H9 (cell line): ENCODE results near the gene PGS1. TPM values are rescaled to one million over a fixed set of nuclear protein-coding genes. Genes with fewer than 3 reads are reported as not detected.

ENCODE experiments used
- DNase-seq: peaks from one replicate; pipeline ENCODE4 v3.0.0-alpha.2; 2017
- H2AFZ ChIP-seq: one replicate; pipeline ENCODE4 v1.6.1; 2013; ENCODE audit warnings: mild to moderate bottlenecking, low read length, control low read depth, moderate library complexity
- H2AK5ac ChIP-seq: 2 replicates; pipeline ENCODE4 v1.6.1; 2013; ENCODE audit warnings: low read length, control low read depth, mixed read lengths; ENCODE audit not compliant: insufficient read length
- H2BK120ac ChIP-seq: one replicate; pipeline ENCODE4 v1.6.1; 2013; ENCODE audit warnings: low read depth, mild to moderate bottlenecking, low read length, control low read depth, inconsistent platforms; ENCODE audit not compliant: poor library complexity, severe bottlenecking
- H2BK12ac ChIP-seq: 2 replicates; pipeline ENCODE4 v1.6.1; 2013; ENCODE audit warnings: low read length, control low read depth, mixed read lengths, low read depth; ENCODE audit not compliant: insufficient read length
- H2BK15ac ChIP-seq: 2 replicates; pipeline ENCODE4 v1.6.1; 2013; ENCODE audit warnings: low read depth, low read length, control low read depth
- H2BK20ac ChIP-seq: one replicate; pipeline ENCODE4 v1.6.1; 2013; ENCODE audit warnings: low read depth, mild to moderate bottlenecking, low read length, control low read depth, inconsistent platforms; ENCODE audit not compliant: poor library complexity, severe bottlenecking
- H2BK5ac ChIP-seq: 2 replicates; pipeline ENCODE4 v1.6.1; 2013; ENCODE audit warnings: low read length, control low read depth, mixed read lengths; ENCODE audit not compliant: insufficient read length
- H3K14ac ChIP-seq: 2 replicates; pipeline ENCODE4 v1.6.1; 2013; ENCODE audit warnings: low read length, control low read depth; ENCODE audit not compliant: insufficient read depth
- H3K18ac ChIP-seq: 2 replicates; pipeline ENCODE4 v1.6.1; 2013; ENCODE audit warnings: low read depth, mild to moderate bottlenecking, mixed read lengths, low read length, control low read depth; ENCODE audit not compliant: insufficient read length
- H3K23ac ChIP-seq: 2 replicates; pipeline ENCODE4 v1.6.1; 2013; ENCODE audit warnings: low read length, control low read depth, mixed read lengths, low read depth; ENCODE audit not compliant: insufficient read length
- H3K23me2 ChIP-seq: 2 replicates; pipeline ENCODE4 v1.6.1; 2013; ENCODE audit warnings: low read depth, mild to moderate bottlenecking, mixed read lengths, low read length, control low read depth; ENCODE audit not compliant: insufficient read length, poor library complexity, severe bottlenecking
- H3K27ac ChIP-seq: 2 replicates; pipeline ENCODE4 v1.5.1; 2013; ENCODE audit warnings: low read length, control low read depth, mixed read lengths, low read depth; ENCODE audit not compliant: insufficient read length
- H3K27me3 ChIP-seq: 2 replicates; pipeline ENCODE4 v1.6.1; 2013; ENCODE audit warnings: low read length, control low read depth, inconsistent platforms; ENCODE audit not compliant: insufficient read depth
- H3K4ac ChIP-seq: 2 replicates; pipeline ENCODE4 v1.6.1; 2013; ENCODE audit warnings: low read depth, mild to moderate bottlenecking, control low read depth, inconsistent platforms, low read length, moderate library complexity
- H3K4me1 ChIP-seq: 2 replicates; pipeline ENCODE4 v1.6.1; 2013; ENCODE audit warnings: low read length, control low read depth, inconsistent platforms; ENCODE audit not compliant: insufficient read depth
- H3K4me2 ChIP-seq: 2 replicates; pipeline ENCODE4 v1.6.1; 2013; ENCODE audit warnings: low read length, control low read depth, mixed read lengths; ENCODE audit not compliant: insufficient read length, insufficient read depth
- H3K56ac ChIP-seq: 2 replicates; pipeline ENCODE4 v1.6.1; 2013; ENCODE audit warnings: low read depth, mild to moderate bottlenecking, mixed read lengths, low read length, control low read depth; ENCODE audit not compliant: insufficient read length
- H3K79me1 ChIP-seq: 2 replicates; pipeline ENCODE4 v1.6.1; 2013; ENCODE audit warnings: low read depth, mild to moderate bottlenecking, moderate library complexity, low read length, control low read depth, inconsistent platforms; ENCODE audit not compliant: insufficient read depth, poor library complexity, severe bottlenecking
- H3K79me2 ChIP-seq: 2 replicates; pipeline ENCODE4 v1.6.1; 2013; ENCODE audit warnings: low read length, control low read depth, inconsistent platforms; ENCODE audit not compliant: insufficient read depth
- H3K9ac ChIP-seq: 2 replicates; pipeline ENCODE4 v1.6.1; 2013; ENCODE audit warnings: low read length, control low read depth, mixed read lengths; ENCODE audit not compliant: insufficient read length; ENCODE audit errors: extremely low read depth
- H3K9me3 ChIP-seq: one replicate; pipeline ENCODE4 v1.6.1; 2013; ENCODE audit warnings: low read depth, low read length, inconsistent platforms; ENCODE audit not compliant: control insufficient read depth
- H3T11ph ChIP-seq: one replicate; pipeline ENCODE4 v1.6.1; 2013; ENCODE audit warnings: mild to moderate bottlenecking, low read length, control low read depth, inconsistent platforms
- H4K20me1 ChIP-seq: one replicate; pipeline ENCODE4 v1.6.1; 2013; ENCODE audit not compliant: control insufficient read depth, insufficient read length, insufficient read depth
- H4K5ac ChIP-seq: 2 replicates; pipeline ENCODE4 v1.6.1; 2013; ENCODE audit warnings: low read depth, mild to moderate bottlenecking, mixed read lengths, low read length, control low read depth; ENCODE audit not compliant: insufficient read length
- H4K8ac ChIP-seq: replicated peaks from 2 replicates; pipeline ENCODE4 v1.6.1; 2013; ENCODE audit warnings: low read length, control low read depth, mixed read lengths, low read depth; ENCODE audit not compliant: insufficient read length
- H4K91ac ChIP-seq: 2 replicates; pipeline ENCODE4 v1.6.1; 2013; ENCODE audit warnings: low read depth, mild to moderate bottlenecking, moderate library complexity, mixed read lengths, low read length, control low read depth; ENCODE audit not compliant: insufficient read length
- H3K27ac Mint-ChIP-seq, 3 experiments: 2 replicates in 2 of 3; 3 replicates in 1 of 3; pipeline ENCODE4 v1.8.0; 2020 to 2021; ENCODE audit warnings: mixed read lengths in 3 of 3, mild to moderate bottlenecking in 1 of 3, moderate library complexity in 1 of 3
- H3K27me3 Mint-ChIP-seq: 2 replicates; pipeline ENCODE4 v1.8.0; 2021; ENCODE audit warnings: low read depth, mild to moderate bottlenecking, moderate library complexity, mixed read lengths
- H3K36me3 Mint-ChIP-seq, 3 experiments: 2 replicates in 2 of 3; 3 replicates in 1 of 3; pipeline ENCODE4 v1.8.0; 2020 to 2021; ENCODE audit warnings: low read depth in 3 of 3, mixed read lengths in 3 of 3; ENCODE audit not compliant: insufficient read depth in 1 of 3
- H3K4me1 Mint-ChIP-seq, 2 experiments: 2 replicates each; pipeline ENCODE4 v1.8.0; 2020; ENCODE audit warnings: mixed read lengths in 2 of 2
- H3K4me3 Mint-ChIP-seq, 2 experiments: 2 replicates in 1 of 2; 3 replicates in 1 of 2; pipeline ENCODE4 v1.8.0; 2020 to 2021; ENCODE audit warnings: mild to moderate bottlenecking in 2 of 2, mixed read lengths in 2 of 2, moderate library complexity in 1 of 2
- H3K9me3 Mint-ChIP-seq, 2 experiments: 2 replicates in 1 of 2; 3 replicates in 1 of 2; pipeline ENCODE4 v1.8.0; 2020; ENCODE audit warnings: mild to moderate bottlenecking in 2 of 2, mixed read lengths in 2 of 2, moderate library complexity in 1 of 2
- CTCF ChIP-seq: fragments of 200-600 bp; sonication (generic); conservative IDR thresholded peaks from 3 replicates; pipeline ENCODE4 v1.8.0; 2021; ENCODE audit warnings: antibody characterized with exemption, mild to moderate bottlenecking
- WGBS: extraction: QIAGEN DNeasy Blood & Tissue Kit; methylation state at CpG from one replicate; pipeline ENCODE4 v1.1.7; 2013; ENCODE audit warnings: missing lambda C conversion rate, low lambda C conversion rate, mixed read lengths; ENCODE audit not compliant: insufficient read length; ENCODE audit errors: extremely low coverage; 5-methylcytosine and 5-hydroxymethylcytosine counted together
- total RNA-seq: library from RNA; stranded (reverse); gene quantifications from 2 replicates; pipeline ENCODE4 v1.2.1, GENCODE V29; 2021

Gene PGS1
- total RNA-seq, 1 experiment from 2014 or later: 45.7 TPM

GRCh38 chr17:78341559-78342448 is 36.6 kb upstream of the PGS1 start:
- Mint-ChIP-seq H3K9me3 (no peaks in the 10 kb centered on the region), H3K36me3 (no peaks in the 10 kb centered on the region), H3K4me3 (peak overlapping the region; percentile 49 to 72; a peak in 4 of 5 replicates), H3K4me1 (peaks cover 14 to 18% of the 10 kb centered on the region in 2 experiments), H3K27me3 (peaks cover 50% of the 10 kb centered on the region), H3K27ac (no peak overlapping the region)
- Histone ChIP-seq H2BK5ac (no peak overlapping the region), H4K91ac (no peak overlapping the region), H3K4ac (no peak overlapping the region), H2BK20ac (no peak overlapping the region), H3K56ac (no peak overlapping the region), H2BK15ac (no peak overlapping the region), H3K9me3 (no peaks in the 10 kb centered on the region), H3K18ac (peak overlapping the region; percentile 54), H3K9ac (no peak overlapping the region), H3K23ac (no peak overlapping the region), H2AFZ (no peak overlapping the region), H4K5ac (no peak overlapping the region), H2BK12ac (no peak overlapping the region), H3T11ph (no peak overlapping the region), H3K4me2 (peak overlapping the region; percentile 48), H3K4me1 (no peaks in the 10 kb centered on the region; the same call in 1 of the 2 replicates), H3K27me3 (no peaks in the 10 kb centered on the region), H4K8ac (no peak overlapping the region), H3K79me1 (no peaks in the 10 kb centered on the region), H3K27ac (no peak overlapping the region), H4K20me1 (no peaks in the 10 kb centered on the region), H3K23me2 (no peaks in the 10 kb centered on the region), H3K14ac (peak overlapping the region; percentile 60), H3K79me2 (no peaks in the 10 kb centered on the region), H2AK5ac (no peak overlapping the region), H2BK120ac (no peak overlapping the region)
- TF ChIP-seq CTCF: no peak
- DNase-seq: peak; percentile 72
- no CpG with 5 or more reads among the region's 95 CpGs for WGBS
